Fibroblast of lung (primary cell): ENCODE results near the gene TMPRSS15. TPM values are rescaled to one million over a fixed set of nuclear protein-coding genes. Genes with fewer than 3 reads are reported as not detected.

ENCODE experiments used
- DNase-seq, 2 donors: peaks; one replicate each; pipeline versions ENCODE4 v3.0.0 to v3.0.0-alpha.2; 2010; ENCODE audit warnings: low read depth in 2 of 2
- H2AFZ ChIP-seq: 2 replicates; pipeline ENCODE4 v1.5.1; 2012; ENCODE audit warnings: low read length, control low read depth, inconsistent platforms
- H3K27ac ChIP-seq: 2 replicates; pipeline ENCODE4 v1.5.1; 2011; ENCODE audit warnings: low read length, control low read depth; ENCODE audit not compliant: insufficient read depth
- H3K27me3 ChIP-seq: 2 replicates; pipeline ENCODE4 v1.5.1; 2011; ENCODE audit warnings: mild to moderate bottlenecking, low read length; ENCODE audit not compliant: control insufficient read depth, insufficient read depth
- H3K36me3 ChIP-seq: 2 replicates; pipeline ENCODE4 v1.5.1; 2011; ENCODE audit warnings: low read length; ENCODE audit not compliant: control insufficient read depth, insufficient read depth
- H3K4me1 ChIP-seq: 2 replicates; pipeline ENCODE4 v1.5.1; 2011; ENCODE audit warnings: low read length; ENCODE audit not compliant: control insufficient read depth, insufficient read depth; ENCODE audit errors: extremely low read depth
- H3K4me2 ChIP-seq: 2 replicates; pipeline ENCODE4 v1.5.1; 2011; ENCODE audit warnings: low read length, control low read depth; ENCODE audit not compliant: insufficient read depth; ENCODE audit errors: extremely low read depth
- H3K4me3 ChIP-seq, 4 experiments: fragments of 200-600 bp in 1 of 4; sonication (generic) in 1 of 4; replicated peaks in 1 of 4; 2 replicates each; pipeline ENCODE4 v1.5.1; 2011 to 2016; ENCODE audit warnings: low read length in 4 of 4, low read depth in 3 of 4, mild to moderate bottlenecking in 3 of 4, control low read depth in 2 of 4, inconsistent platforms in 1 of 4, mixed read lengths in 1 of 4; ENCODE audit not compliant: insufficient read depth in 1 of 4; ENCODE audit errors: control extremely low read depth in 1 of 4
- H3K79me2 ChIP-seq: 2 replicates; pipeline ENCODE4 v1.5.1; 2012; ENCODE audit warnings: mild to moderate bottlenecking, low read length, inconsistent platforms; ENCODE audit not compliant: control insufficient read depth, insufficient read depth
- H3K9ac ChIP-seq: 2 replicates; pipeline ENCODE4 v1.5.1; 2011; ENCODE audit warnings: mild to moderate bottlenecking, low read length, control low read depth; ENCODE audit not compliant: insufficient read depth
- H3K9me3 ChIP-seq: 2 replicates; pipeline ENCODE4 v1.5.1; 2012; ENCODE audit warnings: low read depth, low read length; ENCODE audit not compliant: control insufficient read depth, insufficient read depth
- H4K20me1 ChIP-seq: 2 replicates; pipeline ENCODE4 v1.5.1; 2011; ENCODE audit warnings: low read length; ENCODE audit not compliant: control insufficient read depth, insufficient read depth; ENCODE audit errors: extremely low read depth
- CTCF ChIP-seq, 2 donors: IDR thresholded peaks in 1 of 2; conservative IDR thresholded peaks in 1 of 2; 1 replicate in 1 of 2; 2 replicates in 1 of 2; pipeline ENCODE4 v1.5.1; 2011 to 2012; ENCODE audit warnings: low read length in 2 of 2, control low read depth in 1 of 2, inconsistent platforms in 1 of 2, low read depth in 1 of 2, mild to moderate bottlenecking in 1 of 2
- EZH2 ChIP-seq: IDR thresholded peaks from 2 replicates; pipeline ENCODE4 v1.5.1; 2012; ENCODE audit warnings: low read length, control low read depth, mild to moderate bottlenecking; ENCODE audit errors: missing control alignments
- polyA plus RNA-seq, 2 donors: library from polyadenylated mRNA; depleted of rRNA in 1 of 2; stranded (reverse) in 1 of 2; unstranded in 1 of 2; fragments of >200 nt; gene quantifications; 2 replicates each; pipeline ENCODE4 v1.2.1, GENCODE V29; 2011 to 2012; ENCODE audit warnings: missing spikeins in 1 of 2
- total RNA-seq: library from RNA; depleted of rRNA; stranded (reverse); fragments of >200 nt; gene quantifications from 2 replicates; pipeline ENCODE4 v1.2.1, GENCODE V29; 2014

Gene TMPRSS15
- total and polyA plus RNA-seq, 2 donors (not counting 1 experiment from before 2014, with no cell fraction given), result not detected

GRCh38 chr21:18251065-18251464, 152.5 kb downstream of the TMPRSS15 start:
- H3K27ac ChIP-seq, result no peak overlapping the region
- H2AFZ ChIP-seq, result no peak overlapping the region
- no peaks in the 10 kb centered on the region for H4K20me1 ChIP-seq
- no peaks in the 10 kb centered on the region for H3K36me3 ChIP-seq
- H3K27me3 ChIP-seq, result no peaks in the 10 kb centered on the region
- H3K4me1 ChIP-seq, result no peaks in the 10 kb centered on the region
- no peak overlapping the region for H3K4me3 ChIP-seq
- no peaks in the 10 kb centered on the region for H3K79me2 ChIP-seq
- H3K4me2 ChIP-seq, result no peak overlapping the region
- no peaks in the 10 kb centered on the region for H3K9me3 ChIP-seq
- no peak for TF ChIP-seq EZH2
- no peak for TF ChIP-seq CTCF (conservative IDR thresholded peaks at IDR 0.05 in 1 of 2, IDR thresholded peaks at IDR 0.05 in 1 of 2; ENCODE audit: low read depth in 1 of 2, low read length in 2 of 2)
- H3K9ac ChIP-seq, result no peak overlapping the region
- DNase-seq, result no peak

GRCh38 chr21:18249672-18250071, 153.9 kb downstream of the TMPRSS15 start:
- H3K4me3 ChIP-seq, result no peak overlapping the region
- H3K4me1 ChIP-seq, result no peaks in the 10 kb centered on the region
- TF ChIP-seq CTCF (conservative IDR thresholded peaks at IDR 0.05 in 1 of 2, IDR thresholded peaks at IDR 0.05 in 1 of 2; ENCODE audit: low read depth in 1 of 2, low read length in 2 of 2) (no peak), EZH2 (no peak)
- no peaks in the 10 kb centered on the region for H3K27me3 ChIP-seq
- no peak for DNase-seq
- H3K27ac ChIP-seq, result no peak overlapping the region
- no peaks in the 10 kb centered on the region for H3K36me3 ChIP-seq
- H4K20me1 ChIP-seq, result no peaks in the 10 kb centered on the region
- H3K9ac ChIP-seq, result no peak overlapping the region
- H3K9me3 ChIP-seq, result no peaks in the 10 kb centered on the region
- no peaks in the 10 kb centered on the region for H3K79me2 ChIP-seq
- H3K4me2 ChIP-seq, result no peak overlapping the region
- H2AFZ ChIP-seq, result no peak overlapping the region

- Histone ChIP-seq H3K79me2 (no peaks in the 10 kb centered on the region), H3K9me3 (no peaks in the 10 kb centered on the region), H3K36me3 (no peaks in the 10 kb centered on the region), H3K9ac (no peak overlapping the region), H3K4me1 (no peaks in the 10 kb centered on the region), H3K27me3 (no peaks in the 10 kb centered on the region), H4K20me1 (no peaks in the 10 kb centered on the region), H3K27ac (no peak overlapping the region), H2AFZ (no peak overlapping the region), H3K4me3 (no peak overlapping the region), H3K4me2 (no peak overlapping the region)
- TF ChIP-seq EZH2, result no peak
- no peak for DNase-seq
These were observed 155.4 kb downstream of the TMPRSS15 start for GRCh38 chr21:18248171-18248570.
